ENCODE data around the gene CEND1.

DNA sequence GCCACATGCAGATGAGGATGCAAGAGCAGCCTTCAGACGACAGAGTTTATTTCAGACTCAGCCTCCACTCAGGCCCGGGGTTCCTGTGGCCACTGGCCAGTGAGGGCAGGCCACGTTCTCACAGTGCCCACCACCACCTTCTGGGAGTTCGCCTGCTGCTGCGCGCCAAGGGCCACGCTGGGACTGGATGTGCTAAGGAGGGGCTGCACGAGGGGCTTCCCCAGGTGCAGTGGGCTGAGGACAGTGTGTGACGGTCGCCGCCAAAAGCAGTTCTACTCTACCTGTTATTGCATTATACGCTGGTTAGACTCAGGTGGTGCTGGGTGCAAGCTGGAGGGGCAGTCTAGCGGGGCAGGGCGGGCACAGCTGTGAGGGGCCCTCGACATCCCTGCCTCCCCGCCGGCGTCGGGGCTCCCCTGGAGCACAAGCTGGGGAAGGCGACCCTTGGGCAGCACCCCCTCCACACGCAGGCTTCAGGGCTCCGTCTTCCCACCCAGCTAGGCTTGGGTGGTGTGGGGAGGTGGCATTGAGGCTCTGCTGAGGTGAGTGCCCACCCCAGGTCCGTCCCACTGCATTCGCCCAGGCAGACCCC, 2.7 kb downstream of the CEND1 start:
- TF ChIP-seq, protein P1, sequence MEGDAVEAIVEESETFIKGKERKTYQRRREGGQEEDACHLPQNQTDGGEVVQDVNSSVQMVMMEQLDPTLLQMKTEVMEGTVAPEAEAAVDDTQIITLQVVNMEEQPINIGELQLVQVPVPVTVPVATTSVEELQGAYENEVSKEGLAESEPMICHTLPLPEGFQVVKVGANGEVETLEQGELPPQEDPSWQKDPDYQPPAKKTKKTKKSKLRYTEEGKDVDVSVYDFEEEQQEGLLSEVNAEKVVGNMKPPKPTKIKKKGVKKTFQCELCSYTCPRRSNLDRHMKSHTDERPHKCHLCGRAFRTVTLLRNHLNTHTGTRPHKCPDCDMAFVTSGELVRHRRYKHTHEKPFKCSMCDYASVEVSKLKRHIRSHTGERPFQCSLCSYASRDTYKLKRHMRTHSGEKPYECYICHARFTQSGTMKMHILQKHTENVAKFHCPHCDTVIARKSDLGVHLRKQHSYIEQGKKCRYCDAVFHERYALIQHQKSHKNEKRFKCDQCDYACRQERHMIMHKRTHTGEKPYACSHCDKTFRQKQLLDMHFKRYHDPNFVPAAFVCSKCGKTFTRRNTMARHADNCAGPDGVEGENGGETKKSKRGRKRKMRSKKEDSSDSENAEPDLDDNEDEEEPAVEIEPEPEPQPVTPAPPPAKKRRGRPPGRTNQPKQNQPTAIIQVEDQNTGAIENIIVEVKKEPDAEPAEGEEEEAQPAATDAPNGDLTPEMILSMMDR (IDR thresholded peaks at IDR 0.05): no peak
- TF ChIP-seq POLR2A (IDR thresholded peaks at IDR 0.05): no peak

All from prostate gland (tissue), 2 donors.